GM21367 (cell line): Measurements from ENCODE around the gene E2F1.
"Not testable (repeated sequence)": the region's sequence is repeated elsewhere in the genome, so short reads cannot be mapped to it uniquely, and the experiment has no call there.

Experiments
- ATAC-seq: cut with Tn5 transposase; IDR thresholded peaks from one replicate; pipeline ENCODE4 v1.9.1; 2021; ENCODE audit not compliant: unreplicated experiment

Gene E2F1

GRCh38 chr20:33659341-33660034, 26.7 kb downstream of the E2F1 start:
- ATAC-seq = no peak

GRCh38 chr20:33658929-33659328, 27.3 kb downstream of the E2F1 start:
- ATAC-seq = no peak

GRCh38 chr20:33658510-33658909, 27.7 kb downstream of the E2F1 start:
- ATAC-seq = no peak

GRCh38 chr20:33657704-33658095, 28.5 kb downstream of the E2F1 start:
- no peak for ATAC-seq

- ATAC-seq = no peak
These were observed 29.1 kb downstream of the E2F1 start for GRCh38 chr20:33656783-33657703.

- ATAC-seq = no peak
These were observed 30.0 kb downstream of the E2F1 start for GRCh38 chr20:33656010-33656782.

GRCh38 chr20:33655164-33655563, 31.0 kb downstream of the E2F1 start:
- no peak for ATAC-seq

- ATAC-seq = no peak
These were observed 31.5 kb downstream of the E2F1 start for GRCh38 chr20:33654680-33655161.

GRCh38 chr20:33653900-33654596, 32.1 kb downstream of the E2F1 start:
- no peak for ATAC-seq

GRCh38 chr20:33653218-33653899, 32.8 kb downstream of the E2F1 start:
- ATAC-seq = no peak

GRCh38 chr20:33651562-33652048, 34.6 kb downstream of the E2F1 start:
- no peak for ATAC-seq

- ATAC-seq = no peak
These were observed 35.2 kb downstream of the E2F1 start for GRCh38 chr20:33650753-33651561.

- no peak for ATAC-seq
These were observed 36.0 kb downstream of the E2F1 start for GRCh38 chr20:33650111-33650752.

- no peak for ATAC-seq
These were observed 36.9 kb downstream of the E2F1 start for GRCh38 chr20:33649201-33649681.

- no peak for ATAC-seq
These were observed 37.7 kb downstream of the E2F1 start for GRCh38 chr20:33648396-33649004.

GRCh38 chr20:33647603-33648395, 38.4 kb downstream of the E2F1 start:
- ATAC-seq = no peak

- ATAC-seq = not testable (repeated sequence)
These were observed 39.1 kb downstream of the E2F1 start for GRCh38 chr20:33646959-33647602.
